Stimulated activated CD8-positive, alpha-beta memory T cell treated with anti-CD3 and anti-CD28 coated beads, Interleukin-7, amount 100 ng/mL, for 24 hours (primary cell): ENCODE data around the gene NOX1.
"Not testable (repeated sequence)": the region's sequence is repeated elsewhere in the genome, so short reads cannot be mapped to it uniquely, and the experiment has no call there.

Experiments
- DNase-seq: peaks from one replicate; pipeline ENCODE4 v3.0.0-alpha.2; 2020; ENCODE audit warnings: low read depth

NOX1 gene

DNA sequence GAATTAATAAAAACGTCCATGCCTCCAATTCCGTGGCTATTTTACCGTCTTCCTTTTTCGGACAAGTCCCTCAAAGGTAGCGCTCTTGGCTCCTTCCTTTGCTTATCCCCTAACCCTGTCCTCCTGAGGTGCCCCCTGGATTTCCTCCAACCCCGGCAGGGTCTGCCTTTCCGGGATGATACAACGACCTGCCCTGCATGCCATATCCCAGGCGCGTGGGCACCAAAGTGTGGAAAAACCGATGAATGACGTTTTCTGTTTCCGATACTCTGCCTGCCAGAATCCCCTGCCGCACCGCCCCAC lies 54.7 kb downstream of the NOX1 start:
- no peak for DNase-seq

GRCh38 chrX:100817340-100817739 lies 56.8 kb downstream of the NOX1 start:
- DNase-seq: no peak

DNA sequence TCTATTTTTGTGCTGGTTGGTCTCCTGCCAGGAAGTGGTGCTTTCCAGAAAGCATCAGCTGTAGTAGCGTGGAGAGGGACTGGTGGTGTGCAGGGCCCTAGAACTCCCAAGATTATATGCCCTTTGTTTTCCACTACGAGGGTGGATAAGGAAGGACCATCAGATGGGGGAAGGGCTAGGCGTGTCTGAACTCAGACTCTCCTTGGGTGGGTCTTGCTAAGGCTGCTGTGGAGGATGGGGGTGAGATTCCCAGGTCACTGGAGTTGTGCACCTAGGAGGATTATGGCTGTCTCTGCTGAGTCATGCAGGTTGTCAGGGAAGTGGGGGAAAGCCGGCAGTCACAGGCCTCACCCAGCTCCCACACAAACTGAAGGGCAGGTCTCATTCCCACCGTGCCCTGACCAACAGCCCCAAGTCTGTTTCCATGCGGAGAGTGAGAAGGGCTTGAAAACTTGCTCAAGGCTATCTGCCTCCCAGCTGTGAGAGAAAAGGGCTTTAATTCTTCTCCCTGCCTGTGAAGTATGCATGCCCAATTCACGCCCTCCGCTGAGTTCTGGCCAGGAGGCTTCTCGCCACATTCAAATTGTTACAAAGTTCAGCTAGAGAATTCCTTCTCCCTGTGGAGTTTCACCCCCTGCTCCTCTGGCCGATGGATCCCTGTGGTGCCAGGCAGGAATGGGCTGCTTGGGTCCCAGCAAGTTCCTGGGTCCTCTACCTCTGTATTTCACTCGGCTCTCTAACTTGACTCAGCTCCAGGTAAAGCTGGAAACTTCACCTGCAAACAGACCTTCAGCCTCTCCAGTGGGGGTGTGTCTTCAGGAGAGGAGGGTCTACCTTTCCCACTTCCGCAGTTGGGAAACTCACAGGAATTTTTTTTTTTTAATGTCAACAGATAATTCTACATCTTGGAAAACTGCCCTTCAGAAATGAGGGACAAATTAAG lies 61.7 kb downstream of the NOX1 start:
- no peak for DNase-seq

- not testable (repeated sequence) for DNase-seq
Observed at GRCh38 chrX:100808265-100808664, 65.9 kb downstream of the NOX1 start.

DNA sequence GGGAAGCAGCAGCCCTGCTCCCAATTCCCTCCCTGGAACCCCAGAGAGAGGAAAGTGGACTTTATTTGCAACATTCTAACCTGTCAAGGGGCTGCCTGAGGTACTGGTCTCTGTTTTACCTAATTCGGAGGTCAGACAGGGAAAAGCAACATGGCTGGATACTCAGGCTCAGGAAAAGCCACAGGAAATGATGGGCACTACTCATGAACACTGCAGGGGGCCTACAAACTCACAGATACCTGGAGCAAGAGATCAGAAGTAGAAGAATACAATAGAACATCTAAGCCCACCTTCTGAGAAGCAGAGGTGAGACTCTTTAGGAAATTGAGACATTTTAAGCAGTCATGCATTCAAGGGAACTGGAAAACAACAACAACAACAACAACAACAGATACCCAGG lies 69.4 kb downstream of the NOX1 start:
- no peak for DNase-seq

DNA sequence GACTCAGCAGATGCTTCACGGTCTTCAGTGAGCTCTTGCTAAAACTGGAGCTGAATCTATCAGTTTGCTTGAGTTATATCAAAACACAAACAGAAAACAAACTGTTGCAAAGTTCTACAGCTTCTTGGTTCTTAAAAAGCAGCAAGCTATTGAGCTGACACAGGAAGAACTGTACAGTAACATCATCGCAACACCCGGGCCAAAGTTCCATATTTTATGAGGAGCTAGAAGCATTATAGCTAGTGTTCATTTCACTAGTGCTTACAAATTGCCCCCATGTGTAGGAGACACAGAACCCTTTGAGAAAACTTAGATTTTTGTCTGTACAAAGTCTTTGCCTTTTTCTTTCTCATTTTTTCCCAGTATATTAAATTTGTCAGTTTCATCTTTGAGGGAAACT lies 71.3 kb downstream of the NOX1 start:
- no peak for DNase-seq

DNA sequence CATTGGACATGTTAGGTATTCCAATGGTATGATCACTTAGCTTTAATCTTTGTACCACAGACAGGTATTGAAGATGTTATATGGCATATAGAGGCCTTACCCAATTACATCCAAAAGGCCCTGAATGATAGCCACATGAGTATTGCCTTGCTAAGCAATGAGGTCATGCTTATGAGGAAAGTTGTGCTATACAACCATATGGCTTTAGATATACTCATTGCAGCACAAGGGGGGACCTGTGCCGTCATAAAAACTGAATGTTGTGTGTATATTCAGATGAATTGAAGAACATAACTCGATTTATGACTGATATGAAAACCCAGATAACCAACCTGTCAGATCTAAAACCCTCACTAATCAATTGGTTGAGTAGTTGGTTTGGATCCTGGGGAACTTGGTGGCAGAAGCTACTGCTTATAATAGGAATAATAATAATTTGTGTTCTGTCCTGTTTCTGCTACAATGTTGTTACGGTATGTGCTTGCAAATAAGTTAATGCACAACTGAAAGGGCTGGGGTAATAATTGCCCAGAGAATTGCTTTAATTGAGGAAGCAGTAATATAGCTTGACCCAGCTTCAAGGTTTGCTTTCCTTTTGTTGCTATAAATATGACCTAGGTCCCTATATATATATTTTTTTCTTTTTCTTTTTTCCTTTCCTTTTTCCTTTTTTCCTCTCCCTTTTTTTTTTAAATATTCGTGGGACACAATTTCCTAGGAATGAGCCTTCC lies 75.5 kb downstream of the NOX1 start:
- no peak for DNase-seq

- no peak for DNase-seq
Observed at GRCh38 chrX:100797359-100797758, 76.8 kb downstream of the NOX1 start.

- DNase-seq: not testable (repeated sequence)
Observed at GRCh38 chrX:100796371-100796770, 77.8 kb downstream of the NOX1 start.
